ENCODE results near the gene ZNF93. TPM values are rescaled to one million over a fixed set of nuclear protein-coding genes. Genes with fewer than 3 reads are reported as not detected.

Gene ZNF93
- total and polyA plus RNA-seq, 2 of the 8 experiments (the other 6 are each of a cell fraction or from before 2014, with no cell fraction given): 40.8 to 61.8 TPM

DNA sequence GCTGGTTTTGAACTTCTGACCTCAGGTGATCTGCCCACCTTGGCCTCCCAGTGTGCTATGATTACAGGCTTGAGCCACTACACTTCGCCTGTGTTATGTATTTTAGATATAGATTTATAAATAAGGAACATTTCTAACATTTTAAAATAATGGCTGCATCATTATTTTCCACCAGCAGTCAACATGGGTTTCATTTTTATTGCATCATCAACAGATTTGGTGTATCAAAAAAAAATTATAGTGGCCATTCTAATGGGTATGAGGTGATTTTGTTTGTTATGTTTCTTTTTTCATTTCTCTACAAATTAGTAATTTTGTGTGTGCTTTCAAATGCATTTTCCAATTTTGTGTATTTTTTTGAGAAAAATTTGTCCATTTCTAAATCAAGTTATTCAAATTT is 16.2 kb upstream of the ZNF93 start:
- Histone ChIP-seq H3K9me3 (ENCODE audit: insufficient read depth in 2 of 2, low read depth in 1 of 2, low read length in 1 of 2) (peaks cover 16 to 19% of the 10 kb centered on the region in 2 experiments), H3K18ac (ENCODE audit: extremely low read depth, low read length) (no peak overlapping the region), H2BK5ac (ENCODE audit: low read depth, low read length) (no peak overlapping the region), H3K27ac (ENCODE audit: low read depth, low read length) (no peak overlapping the region), H3K14ac (ENCODE audit: insufficient read length) (no peak overlapping the region), H3K23ac (ENCODE audit: insufficient read length) (no peak overlapping the region), H2BK15ac (ENCODE audit: low read length) (no peak overlapping the region), H2BK120ac (replicated peaks; ENCODE audit: low read depth, low read length) (no peak overlapping the region), H3K27me3 (replicated peaks in 1 of 4; ENCODE audit: control insufficient read depth in 3 of 4, extremely low read depth in 1 of 4, insufficient read depth in 3 of 4, low read length in 3 of 4) (no peaks in the 10 kb centered on the region), H4K91ac (replicated peaks; ENCODE audit: insufficient read length, low read length) (no peak overlapping the region), H2AFZ (ENCODE audit: low read length) (no peak overlapping the region), H3K23me2 (ENCODE audit: low read depth, low read length) (no peaks in the 10 kb centered on the region), H4K20me1 (replicated peaks in 1 of 2; ENCODE audit: control insufficient read depth in 1 of 2, insufficient read depth in 2 of 2, low read length in 2 of 2) (peaks cover 0 to 2% of the 10 kb centered on the region in 2 experiments), H3K4me2 (ENCODE audit: insufficient read depth in 1 of 2, low read depth in 2 of 2, low read length in 2 of 2) (no peak overlapping the region), H3K4me1 (replicated peaks in 1 of 4; ENCODE audit: control insufficient read depth in 3 of 4, insufficient read depth in 4 of 4, low read length in 3 of 4) (no peaks in the 10 kb centered on the region), H3K36me3 (ENCODE audit: control insufficient read depth in 2 of 4, insufficient read depth in 4 of 4, low read length in 3 of 4) (peaks cover 4 to 92% (median 46%) of the 10 kb centered on the region in 4 experiments), H3K4ac (replicated peaks; ENCODE audit: insufficient read length, low read depth, low read length) (no peak overlapping the region), H2BK20ac (ENCODE audit: low read length) (no peak overlapping the region), H4K8ac (ENCODE audit: extremely low read depth, insufficient read depth, low read length) (no peak overlapping the region), H2BK12ac (ENCODE audit: low read depth, low read length) (no peak overlapping the region), H2AK5ac (ENCODE audit: low read depth, low read length) (no peak overlapping the region), H3K79me1 (ENCODE audit: low read depth, low read length) (no peaks in the 10 kb centered on the region; the same call in 1 of the 2 replicates), H4K5ac (ENCODE audit: insufficient read length, low read depth, low read length) (no peak overlapping the region), H3K4me3 (ENCODE audit: extremely low read depth in 1 of 4, insufficient read depth in 2 of 4, low read depth in 3 of 4, low read length in 4 of 4) (no peak overlapping the region), H3K9ac (replicated peaks in 1 of 4; ENCODE audit: extremely low read depth in 1 of 4, low read depth in 3 of 4, low read length in 3 of 4) (no peak overlapping the region), H3K79me2 (ENCODE audit: control insufficient read depth in 1 of 2, insufficient read depth in 2 of 2, low read length in 2 of 2) (peaks cover 0 to 57% of the 10 kb centered on the region in 2 experiments; a peak in 2 of 4 replicates), H3K56ac (replicated peaks; ENCODE audit: insufficient read length, low read depth, low read length) (no peak overlapping the region)
- DNase-seq (ENCODE audit: low read depth in 1 of 2, low spot score in 2 of 2) (no peak), FAIRE-seq (no peak)
- ChIA-PET POLR2A (ENCODE audit: partially characterized antibody) (interaction anchor here (2.3 kb wide), 1 partner anchor 16 kb away, joined by 6 read pairs; no protein-coding TSS in a partner anchor), CTCF (ENCODE audit: partially characterized antibody) (no interaction called here)
- TF ChIP-seq TAF1 (IDR thresholded peaks at IDR 0.05; ENCODE audit: low read depth, low read length) (no peak), USF2 (IDR thresholded peaks at IDR 0.05; ENCODE audit: low read length) (no peak), KDM5A (IDR thresholded peaks at IDR 0.05; ENCODE audit: low read length) (no peak), SP2 (IDR thresholded peaks at IDR 0.05; ENCODE audit: low read length) (no peak), RFX5 (IDR thresholded peaks at IDR 0.05; ENCODE audit: borderline replicate concordance, low read depth, low read length) (no peak), SUZ12 (IDR thresholded peaks at IDR 0.05; ENCODE audit: low read length) (no peak), POLR2A (IDR thresholded peaks at IDR 0.05; ENCODE audit: control extremely low read depth in 1 of 2, low read depth in 2 of 2, low read length in 2 of 2) (no peak), PHF8 (conservative IDR thresholded peaks at IDR 0.05; ENCODE audit: low read depth, low read length) (no peak)
- WGBS, 2 experiments (ENCODE audit: extremely low coverage in 1 of 2, insufficient coverage in 1 of 2, insufficient read length in 1 of 2, insufficient replicate concordance in 2 of 2, low coverage in 1 of 2, low lambda C conversion rate in 2 of 2, missing lambda C conversion rate in 1 of 2): 94% methylated on average over 1 of the region's 1 CpG; no CpG with 5 or more reads in 1 of the 2 experiments

All from H1 (cell line).